GM15510 (cell line): ENCODE measurements around the gene DES.

ENCODE experiments used
- POLR2A ChIP-seq: IDR thresholded peaks from 3 replicates; pipeline ENCODE4 v1.6.1; 2011; ENCODE audit warnings: borderline replicate concordance; ENCODE audit not compliant: insufficient read length; ENCODE audit errors: extremely low read depth

DES gene

GRCh38 chr2:219418155-219419011 is at the start of gene DES:
TSS of gene DES (plus strand) at chr2:219418377. CDS start at chr2:219418463, 86 bp downstream.
- TF ChIP-seq POLR2A, result no peak

- no peak for TF ChIP-seq POLR2A
These were observed 49.4 kb upstream of the DES start for GRCh38 chr2:219368690-219369191.

- TF ChIP-seq POLR2A, result no peak
These were observed 48.7 kb upstream of the DES start for GRCh38 chr2:219369447-219369861.

DNA sequence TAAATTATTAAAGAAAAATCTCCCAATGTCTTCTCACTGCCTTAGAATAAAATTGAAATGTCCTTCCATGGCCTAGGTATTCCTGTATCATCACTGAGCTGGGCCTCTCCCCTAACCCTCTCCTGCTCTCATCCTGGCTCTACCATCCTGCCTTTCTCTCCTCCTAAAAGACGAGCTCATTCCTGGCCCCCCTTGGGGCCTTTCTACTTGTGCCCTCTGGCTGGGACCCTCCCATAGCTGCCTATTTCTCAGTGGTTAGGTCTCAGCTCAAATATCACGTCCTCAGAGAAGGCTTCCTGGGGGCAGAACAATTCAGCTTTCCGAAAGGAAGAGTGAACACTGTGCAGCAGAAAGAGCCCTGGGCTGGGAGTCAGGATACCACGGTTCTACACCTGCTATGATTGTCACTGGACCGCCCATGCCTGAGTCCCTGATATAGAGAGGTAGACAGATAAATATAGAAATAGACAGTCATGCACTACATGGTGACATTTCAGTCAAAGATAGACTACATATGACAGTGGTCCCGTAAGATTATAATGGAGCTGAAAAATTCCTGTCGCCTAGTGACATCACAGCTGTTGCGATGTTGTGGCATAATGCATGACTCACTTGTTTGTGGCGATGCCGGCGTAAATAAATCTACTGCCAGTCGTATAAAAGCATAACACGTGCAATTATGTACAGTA is 39.9 kb upstream of the DES start:
- no peak for TF ChIP-seq POLR2A

- no peak for TF ChIP-seq POLR2A
These were observed 37.3 kb upstream of the DES start for GRCh38 chr2:219380926-219381325.

GRCh38 chr2:219381448-219381847 is 36.7 kb upstream of the DES start:
- no peak for TF ChIP-seq POLR2A

DNA sequence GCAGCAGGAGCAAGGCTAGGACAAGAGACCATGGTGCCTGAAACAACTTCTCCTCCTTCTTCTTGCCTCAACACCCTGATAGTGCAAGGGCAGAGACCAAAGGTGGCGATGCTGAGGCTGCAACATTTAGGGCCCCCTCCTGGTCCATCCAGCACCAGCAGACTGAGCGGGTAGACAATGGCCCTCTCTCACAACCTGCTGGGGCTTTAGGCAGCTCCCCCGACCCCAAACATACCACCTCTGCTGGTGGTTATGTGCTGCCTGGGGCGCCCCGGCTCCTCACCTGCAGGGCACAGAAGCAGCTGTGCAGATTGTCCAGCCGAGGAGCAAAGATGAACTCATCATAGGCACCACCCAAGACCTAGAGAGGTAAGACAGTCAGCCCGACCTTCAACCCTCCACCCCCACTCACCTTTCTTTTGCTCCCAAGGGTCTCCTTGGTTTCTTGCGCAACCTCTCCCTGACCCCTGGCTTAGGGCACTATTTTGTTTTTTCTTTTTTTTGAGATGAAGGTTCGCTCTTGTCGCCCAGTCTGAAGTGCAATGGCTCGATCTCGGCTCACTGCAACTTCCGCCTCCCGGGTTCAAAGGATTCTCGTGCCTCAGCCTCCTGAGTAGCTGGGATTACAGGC is 34.0 kb upstream of the DES start:
- TF ChIP-seq POLR2A, result no peak

DNA sequence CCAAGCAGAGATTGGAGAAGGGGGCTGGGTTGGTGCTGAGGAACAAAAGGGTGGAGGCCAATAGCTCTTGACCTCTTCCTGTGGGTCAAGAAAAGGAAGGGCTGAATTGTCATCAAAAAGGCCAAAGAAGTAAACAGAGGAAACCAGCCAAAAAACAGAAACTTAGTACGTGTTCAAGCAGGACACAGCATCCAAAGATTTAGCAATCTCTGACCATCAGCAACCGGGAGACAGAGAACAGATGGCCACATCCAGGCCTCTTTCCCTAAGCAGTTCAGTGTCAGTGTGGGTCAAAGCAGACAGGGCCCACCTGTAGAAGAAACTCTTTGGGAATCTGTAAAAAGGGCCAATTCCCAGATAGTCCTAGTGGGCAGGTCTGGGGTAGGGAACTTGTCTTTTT is 33.3 kb upstream of the DES start:
- TF ChIP-seq POLR2A, result no peak

GRCh38 chr2:219385958-219386520 is 32.1 kb upstream of the DES start:
- no peak for TF ChIP-seq POLR2A

- TF ChIP-seq POLR2A, result no peak
These were observed 31.5 kb upstream of the DES start for GRCh38 chr2:219386532-219387280.

DNA sequence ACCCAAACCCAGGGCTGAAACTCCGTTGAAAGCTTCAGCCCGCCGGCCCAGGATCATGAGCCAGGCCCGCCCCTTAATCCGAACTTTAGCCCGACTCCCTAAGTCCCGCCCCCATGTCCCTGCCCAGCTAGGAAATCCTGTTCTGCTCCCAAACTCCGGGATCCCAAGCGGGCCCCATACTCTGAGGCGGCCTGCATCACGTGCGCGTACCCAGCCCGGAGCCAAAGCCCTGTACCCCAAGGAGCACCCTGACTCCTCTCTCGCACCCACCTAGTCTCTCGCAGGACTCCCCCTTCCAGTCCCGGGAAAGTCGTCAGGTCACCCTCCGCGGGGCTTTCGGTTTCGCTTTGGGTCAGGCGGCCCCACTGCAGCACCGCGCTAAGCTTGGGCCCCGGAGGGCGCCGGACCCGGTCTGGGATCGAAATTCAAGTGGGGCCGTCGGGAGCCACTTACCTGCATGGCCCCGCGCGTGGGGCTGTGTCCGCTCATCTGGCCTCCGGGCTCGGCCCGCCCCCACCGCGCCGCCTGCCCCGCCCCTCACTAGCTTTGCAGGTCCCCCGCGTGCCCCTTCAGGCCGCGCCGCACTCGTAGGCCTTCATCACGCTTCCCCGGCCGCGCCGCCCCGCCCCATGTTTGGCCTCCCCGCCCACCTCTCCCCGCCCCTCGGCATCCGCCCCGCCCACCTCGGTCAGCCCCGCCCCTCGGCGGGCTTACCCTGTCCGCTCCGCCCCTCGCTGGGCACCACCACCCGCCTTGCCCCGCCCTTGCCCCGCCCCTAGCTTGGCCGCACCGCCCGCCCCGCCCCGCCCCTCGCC is 30.7 kb upstream of the DES start, which contains the start of gene DNPEP:
Gene DNPEP, minus strand, starts transcription at position 607 of the 815 bp plus-strand sequence. Its CDS starts 118 bp downstream, at position 489.
- TF ChIP-seq POLR2A, result peak; percentile 50

- no peak for TF ChIP-seq POLR2A
These were observed 29.9 kb upstream of the DES start for GRCh38 chr2:219388121-219388906.

DNA sequence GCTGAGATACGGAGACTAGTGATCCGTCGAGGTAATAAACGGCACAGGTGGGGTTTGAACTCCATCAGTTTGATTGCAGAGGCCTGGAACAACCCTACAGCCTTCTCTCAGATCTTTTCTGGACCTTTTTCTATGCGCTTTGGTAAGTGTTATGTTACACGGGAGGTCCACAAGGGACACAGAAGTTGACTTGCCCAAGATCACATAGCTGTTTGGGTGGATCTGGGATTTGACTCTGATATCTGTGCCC is 29.3 kb upstream of the DES start:
- TF ChIP-seq POLR2A, result no peak
